ENCODE results near the gene BEAN1.

GRCh38 chr16:66379571-66379941 lies 47.5 kb upstream of the BEAN1 start:
- TF ChIP-seq CTCF (IDR thresholded peaks at IDR 0.05): no peak
- TF ChIP-seq POLR2A (IDR thresholded peaks at IDR 0.05): no peak

Measured in esophagus squamous epithelium (tissue), 4 donors.